CD14-positive monocyte (primary cell): ENCODE measurements around the gene AEBP2. TPM values are rescaled to one million over a fixed set of nuclear protein-coding genes. Genes with fewer than 3 reads are reported as not detected.

ENCODE experiments used
- DNase-seq, 3 donors: peaks; one replicate each; pipeline ENCODE4 v3.0.0-alpha.2; 2011 to 2022
- H2AFZ ChIP-seq: 2 replicates; pipeline ENCODE4 v1.6.0; 2012; ENCODE audit warnings: mild to moderate bottlenecking, low read depth, low read length, inconsistent platforms; ENCODE audit not compliant: insufficient read depth, poor library complexity, severe bottlenecking
- H3K27ac ChIP-seq, 2 donors: 1 replicate in 1 of 2; 2 replicates in 1 of 2; pipeline ENCODE4 v1.5.1; 2012 to 2013; ENCODE audit warnings: low read length in 2 of 2, control low read depth in 1 of 2, inconsistent platforms in 1 of 2, low read depth in 1 of 2, mild to moderate bottlenecking in 1 of 2
- H3K27me3 ChIP-seq, 2 donors: one replicate each; pipeline versions ENCODE4 v1.6.0 to v1.6.1; 2011 to 2013; ENCODE audit warnings: low read length in 2 of 2; ENCODE audit not compliant: control insufficient read depth in 2 of 2, insufficient read depth in 2 of 2
- H3K36me3 ChIP-seq, 2 donors: replicated peaks in 1 of 2; 1 replicate in 1 of 2; 2 replicates in 1 of 2; pipeline versions ENCODE4 v1.5.1 to v1.6.1; 2012 to 2013; ENCODE audit warnings: low read length in 2 of 2, control low read depth in 1 of 2, inconsistent platforms in 1 of 2, mild to moderate bottlenecking in 1 of 2; ENCODE audit not compliant: insufficient read depth in 2 of 2, control insufficient read depth in 1 of 2
- H3K4me1 ChIP-seq, 2 donors: 1 replicate in 1 of 2; 2 replicates in 1 of 2; pipeline versions ENCODE4 v1.5.1 to v1.6.1; 2012 to 2013; ENCODE audit warnings: low read length in 2 of 2, control low read depth in 1 of 2, inconsistent platforms in 1 of 2, mild to moderate bottlenecking in 1 of 2, moderate library complexity in 1 of 2; ENCODE audit not compliant: insufficient read depth in 2 of 2, control insufficient read depth in 1 of 2
- H3K4me2 ChIP-seq: replicated peaks from 2 replicates; pipeline ENCODE3; 2012; ENCODE audit warnings: low read length, moderate library complexity, mild to moderate bottlenecking; ENCODE audit not compliant: poor library complexity, severe bottlenecking; ENCODE audit errors: extremely low read depth
- H3K4me3 ChIP-seq, 3 experiments: fragments of 200-600 bp in 1 of 3; sonication (generic) in 1 of 3; replicated peaks in 1 of 3; 1 replicate in 2 of 3; 2 replicates in 1 of 3; pipeline ENCODE4 v1.5.1; 2011 to 2013; ENCODE audit warnings: low read length in 3 of 3, mild to moderate bottlenecking in 3 of 3, control low read depth in 2 of 3, low read depth in 2 of 3, inconsistent platforms in 1 of 3, moderate library complexity in 1 of 3
- H3K79me2 ChIP-seq: 2 replicates; pipeline ENCODE4 v1.6.0; 2012; ENCODE audit warnings: mild to moderate bottlenecking, control low read depth, inconsistent platforms, low read length, moderate library complexity; ENCODE audit not compliant: insufficient read depth
- H3K9ac ChIP-seq: 2 replicates; pipeline ENCODE4 v1.6.0; 2017; ENCODE audit warnings: low read length, mild to moderate bottlenecking; ENCODE audit not compliant: insufficient read depth, poor library complexity, severe bottlenecking
- H3K9me3 ChIP-seq, 2 donors: replicated peaks in 1 of 2; 1 replicate in 1 of 2; 2 replicates in 1 of 2; pipeline versions ENCODE4 v1.5.1 to v1.6.1; 2012 to 2013; ENCODE audit warnings: low read length in 2 of 2, control low read depth in 1 of 2; ENCODE audit not compliant: control insufficient read depth in 1 of 2, insufficient read depth in 1 of 2
- H4K20me1 ChIP-seq: 2 replicates; pipeline ENCODE4 v1.6.0; 2012; ENCODE audit warnings: mild to moderate bottlenecking, low read length, control low read depth, moderate library complexity; ENCODE audit not compliant: insufficient read depth
- H3K27ac Mint-ChIP-seq, 7 donors: one replicate each; pipeline ENCODE4 v1.8.0; 2020; ENCODE audit warnings: mild to moderate bottlenecking in 7 of 7, mixed read lengths in 7 of 7, moderate library complexity in 6 of 7, inconsistent platforms in 2 of 7
- H3K27me3 Mint-ChIP-seq, 3 donors: one replicate each; pipeline ENCODE4 v1.8.0; 2021 to 2022; ENCODE audit warnings: low read depth in 3 of 3, mild to moderate bottlenecking in 3 of 3, mixed read lengths in 3 of 3, moderate library complexity in 3 of 3, inconsistent platforms in 1 of 3
- H3K36me3 Mint-ChIP-seq, 2 donors: one replicate each; pipeline ENCODE4 v1.8.0; 2020; ENCODE audit warnings: mixed read lengths in 2 of 2, inconsistent platforms in 1 of 2, mild to moderate bottlenecking in 1 of 2
- H3K4me1 Mint-ChIP-seq: one replicate; pipeline ENCODE4 v1.8.0; 2020; ENCODE audit warnings: mild to moderate bottlenecking, mixed read lengths
- H3K4me3 Mint-ChIP-seq, 2 donors: one replicate each; pipeline ENCODE4 v1.8.0; 2020; ENCODE audit warnings: mild to moderate bottlenecking in 2 of 2, mixed read lengths in 2 of 2, moderate library complexity in 1 of 2
- H3K9me3 Mint-ChIP-seq, 7 donors: one replicate each; pipeline ENCODE4 v1.8.0; 2020 to 2022; ENCODE audit warnings: mixed read lengths in 7 of 7, mild to moderate bottlenecking in 6 of 7, moderate library complexity in 6 of 7, inconsistent platforms in 2 of 7
- CTCF ChIP-seq: fragments of 200-600 bp; IDR thresholded peaks from one replicate; pipeline ENCODE4 v1.8.0; 2022; ENCODE audit warnings: antibody characterized with exemption, mild to moderate bottlenecking
- WGBS: methylation state at CpG from one replicate; pipeline ENCODE4 v1.1.5; 2013; ENCODE audit warnings: missing lambda C conversion rate; ENCODE audit not compliant: insufficient coverage; 5-methylcytosine and 5-hydroxymethylcytosine counted together
- intact Hi-C, 2 donors: fragments of 100-400 bp; cut with micrococcal nuclease; formaldehyde crosslinking; loops; one replicate each; pipeline versions ENCODE4 v1.15.0 to v1.15.1; 2023
- polyA plus RNA-seq, 3 donors: library from polyadenylated mRNA; depleted of rRNA in 1 of 3; unstranded in 2 of 3; stranded (reverse) in 1 of 3; fragments of 300-500 nt in 2 of 3; fragments of >200 nt in 1 of 3; fragmentation: Illumina TruSeq in 2 of 3; gene quantifications; 1 replicate in 2 of 3; 2 replicates in 1 of 3; pipeline ENCODE4 v1.2.3, GENCODE V29; 2012 to 2021

AEBP2 gene
- polyA plus RNA-seq, 3 donors, result 3.0 to 8.0 (median 4.4) TPM

- Mint-ChIP-seq H3K27ac (peak overlapping the region in 1 of 7 donors; percentile 9), H3K27me3 (peaks cover 0 to 4% (median 0%) of the 10 kb centered on the region in 3 donors), H3K4me3 (no peak overlapping the region), H3K9me3 (peaks cover 0 to 9% (median 6%) of the 10 kb centered on the region in 7 donors), H3K36me3 (no peaks in the 10 kb centered on the region), H3K4me1 (no peaks in the 10 kb centered on the region)
- Histone ChIP-seq H3K9me3 (no peaks in the 10 kb centered on the region), H4K20me1 (no peaks in the 10 kb centered on the region), H3K27ac (no peak overlapping the region), H3K4me1 (no peaks in the 10 kb centered on the region), H3K79me2 (no peaks in the 10 kb centered on the region), H3K36me3 (no peaks in the 10 kb centered on the region), H2AFZ (no peak overlapping the region), H3K9ac (no peak overlapping the region), H3K27me3 (no peaks in the 10 kb centered on the region), H3K4me3 (no peak overlapping the region), H3K4me2 (no peak overlapping the region)
- TF ChIP-seq CTCF, result no peak
- no peak for DNase-seq
- intact Hi-C loops, result no loop called here
These were observed 23.7 kb upstream of the AEBP2 start for GRCh38 chr12:19415563-19415962.

DNA sequence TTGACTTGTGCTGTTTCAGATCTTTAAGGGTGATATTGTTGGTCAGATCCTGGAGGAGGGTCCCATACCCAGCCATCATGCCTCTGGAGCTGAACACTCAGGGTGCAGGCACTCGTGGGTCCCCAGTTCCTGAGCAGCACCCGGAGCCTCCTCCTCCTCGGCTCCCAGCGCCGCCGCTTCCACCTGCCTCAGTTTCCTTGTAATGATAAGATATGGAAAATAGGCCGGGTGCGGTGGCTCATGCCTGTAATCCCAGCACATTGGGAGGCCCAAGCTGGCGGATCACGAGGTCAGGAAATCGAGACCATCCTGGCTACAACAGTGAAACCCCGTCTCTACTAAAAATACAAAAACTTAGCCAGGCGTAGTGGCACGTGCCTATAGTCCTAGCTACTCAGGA is 20.2 kb upstream of the AEBP2 start:
- Histone ChIP-seq H3K36me3 (no peaks in the 10 kb centered on the region), H3K27me3 (no peaks in the 10 kb centered on the region), H3K4me3 (no peak overlapping the region), H3K27ac (no peak overlapping the region), H3K9me3 (no peaks in the 10 kb centered on the region), H3K4me2 (no peak overlapping the region), H4K20me1 (no peaks in the 10 kb centered on the region), H3K4me1 (no peaks in the 10 kb centered on the region), H2AFZ (no peak overlapping the region), H3K79me2 (no peaks in the 10 kb centered on the region), H3K9ac (no peak overlapping the region)
- DNase-seq, result no peak
- no peaks in the 10 kb centered on the region for H3K36me3 Mint-ChIP-seq
- WGBS, result 100% methylated on average over 3 of the region's 14 CpGs
- peak overlapping the region in 1 of 7 donors; percentile 68 for H3K27ac Mint-ChIP-seq
- peaks cover 0 to 6% (median 0%) of the 10 kb centered on the region in 3 donors for H3K27me3 Mint-ChIP-seq
- intact Hi-C loops, result no loop called here
- no peak overlapping the region for H3K4me3 Mint-ChIP-seq
- no peaks in the 10 kb centered on the region for H3K4me1 Mint-ChIP-seq
- H3K9me3 Mint-ChIP-seq, result peaks cover 0 to 9% (median 5%) of the 10 kb centered on the region in 7 donors
- no peak for TF ChIP-seq CTCF
